ENCODE results near the gene UPF3A.
A peak's percentile ranks its signal among the peaks of the same experiment; 100 is the strongest.
"Not testable (repeated sequence)": the region's sequence is repeated elsewhere in the genome, so short reads cannot be mapped to it uniquely, and the experiment has no call there.

The UPF3A gene

DNA sequence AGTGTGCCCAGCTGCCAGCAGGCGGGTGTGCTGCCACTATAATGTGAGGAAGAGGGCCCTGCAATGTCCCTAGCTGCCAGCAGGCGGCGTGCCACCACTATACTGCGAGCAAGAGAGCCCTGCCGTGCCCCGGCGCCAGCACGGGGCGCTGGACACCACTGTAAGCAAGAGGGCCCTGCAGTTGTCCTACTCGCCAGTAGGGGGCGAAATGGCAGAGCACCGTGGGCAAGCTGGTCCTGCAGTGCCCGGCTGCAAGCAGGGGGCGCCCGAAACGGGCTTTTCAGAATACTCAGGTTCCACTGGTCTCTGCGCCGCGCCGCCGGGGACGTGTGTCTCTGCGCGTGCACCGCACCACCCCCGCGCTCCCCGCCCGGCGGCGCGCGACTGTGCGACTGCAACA lies 71.4 kb downstream of the UPF3A start:
- H3K27me3 ChIP-seq (ENCODE audit: insufficient read depth, low read length); H3K79me2 ChIP-seq (ENCODE audit: insufficient read depth, low read length); H3K27ac ChIP-seq (ENCODE audit: low read depth, low read length, poor library complexity, severe bottlenecking); H2AFZ ChIP-seq (ENCODE audit: low read length); H3K36me3 ChIP-seq (ENCODE audit: insufficient read depth, low read length); H4K20me1 ChIP-seq (ENCODE audit: insufficient read depth, low read length); H3F3A ChIP-seq (ENCODE audit: insufficient read depth, low read length); H3K4me3 ChIP-seq (ENCODE audit: low read depth, low read length, poor library complexity, severe bottlenecking); H3K9ac ChIP-seq (ENCODE audit: low read length); H3K4me2 ChIP-seq (ENCODE audit: low read length); H3K9me2 ChIP-seq (ENCODE audit: low read depth, low read length); H3K9me3 ChIP-seq (ENCODE audit: low read length): not testable (repeated sequence)
- H3K4me1 ChIP-seq (ENCODE audit: insufficient read depth, low read length, severe bottlenecking) = peaks cover 25% of the 10 kb centered on the region
- TF ChIP-seq, protein P1, sequence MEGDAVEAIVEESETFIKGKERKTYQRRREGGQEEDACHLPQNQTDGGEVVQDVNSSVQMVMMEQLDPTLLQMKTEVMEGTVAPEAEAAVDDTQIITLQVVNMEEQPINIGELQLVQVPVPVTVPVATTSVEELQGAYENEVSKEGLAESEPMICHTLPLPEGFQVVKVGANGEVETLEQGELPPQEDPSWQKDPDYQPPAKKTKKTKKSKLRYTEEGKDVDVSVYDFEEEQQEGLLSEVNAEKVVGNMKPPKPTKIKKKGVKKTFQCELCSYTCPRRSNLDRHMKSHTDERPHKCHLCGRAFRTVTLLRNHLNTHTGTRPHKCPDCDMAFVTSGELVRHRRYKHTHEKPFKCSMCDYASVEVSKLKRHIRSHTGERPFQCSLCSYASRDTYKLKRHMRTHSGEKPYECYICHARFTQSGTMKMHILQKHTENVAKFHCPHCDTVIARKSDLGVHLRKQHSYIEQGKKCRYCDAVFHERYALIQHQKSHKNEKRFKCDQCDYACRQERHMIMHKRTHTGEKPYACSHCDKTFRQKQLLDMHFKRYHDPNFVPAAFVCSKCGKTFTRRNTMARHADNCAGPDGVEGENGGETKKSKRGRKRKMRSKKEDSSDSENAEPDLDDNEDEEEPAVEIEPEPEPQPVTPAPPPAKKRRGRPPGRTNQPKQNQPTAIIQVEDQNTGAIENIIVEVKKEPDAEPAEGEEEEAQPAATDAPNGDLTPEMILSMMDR (IDR thresholded peaks at IDR 0.05; ENCODE audit: low read length) = peak; percentile 75

DNA sequence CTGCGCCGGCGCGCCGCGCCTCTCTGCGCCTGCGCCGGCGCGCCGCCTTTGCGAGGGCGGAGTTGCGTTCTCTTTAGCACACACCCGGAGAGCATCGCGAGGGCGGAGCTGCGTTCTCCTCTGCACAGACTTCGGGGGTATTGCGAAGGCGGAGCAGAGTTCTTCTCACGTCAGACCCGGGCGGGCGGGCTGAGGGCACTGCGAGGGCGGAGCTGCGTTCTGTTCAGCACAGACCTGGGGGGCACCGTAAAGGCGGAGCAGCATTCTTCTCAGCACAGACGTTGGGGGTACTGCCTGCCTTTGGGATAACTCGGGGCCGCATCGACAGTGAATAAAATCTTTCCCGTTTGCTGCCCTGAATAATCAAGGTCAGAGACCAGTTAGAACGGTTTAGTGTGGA lies 72.0 kb downstream of the UPF3A start:
- not testable (repeated sequence) for H3K36me3 ChIP-seq (ENCODE audit: insufficient read depth, low read length); H4K20me1 ChIP-seq (ENCODE audit: insufficient read depth, low read length); H3K4me2 ChIP-seq (ENCODE audit: low read length); H3K9me2 ChIP-seq (ENCODE audit: low read depth, low read length); H3K9ac ChIP-seq (ENCODE audit: low read length); H3K27ac ChIP-seq (ENCODE audit: low read depth, low read length, poor library complexity, severe bottlenecking); H3K9me3 ChIP-seq (ENCODE audit: low read length); H3K79me2 ChIP-seq (ENCODE audit: insufficient read depth, low read length); H3K27me3 ChIP-seq (ENCODE audit: insufficient read depth, low read length); H3F3A ChIP-seq (ENCODE audit: insufficient read depth, low read length); H2AFZ ChIP-seq (ENCODE audit: low read length); H3K4me3 ChIP-seq (ENCODE audit: low read depth, low read length, poor library complexity, severe bottlenecking)
- peaks cover 23% of the 10 kb centered on the region for H3K4me1 ChIP-seq (ENCODE audit: insufficient read depth, low read length, severe bottlenecking)

Data from OCI-LY1 (cell line).